Measurements from ENCODE around the gene AGO3. TPM values are rescaled to one million over a fixed set of nuclear protein-coding genes. Genes with fewer than 3 reads are reported as not detected.

Gene AGO3
- total and polyA plus RNA-seq, 2 of the 13 experiments (the other 11 are each of a cell fraction or from before 2014, with no cell fraction given) = 21.2 to 27.1 TPM

DNA sequence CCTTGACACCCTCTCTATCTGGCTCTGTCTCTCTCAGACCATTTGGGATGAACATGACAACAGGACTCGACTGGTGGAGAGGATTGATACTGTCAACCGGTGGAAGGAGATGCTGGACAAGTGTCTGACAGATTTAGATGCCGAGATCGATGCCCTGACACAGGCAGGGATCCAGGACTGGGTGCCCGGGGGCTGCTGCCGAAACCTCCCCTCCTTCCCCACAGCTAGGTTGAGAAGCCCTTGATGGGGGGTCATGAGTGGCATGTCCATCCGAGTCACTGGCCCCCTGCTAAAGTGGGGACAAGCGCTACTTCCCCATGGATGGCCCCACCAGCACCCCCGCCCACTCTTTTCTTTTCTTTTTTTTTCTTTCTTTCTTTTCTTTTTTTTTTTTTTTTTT lies 154.2 kb downstream of the AGO3 start:
- Histone ChIP-seq H3K27me3 (ENCODE audit: control insufficient read depth in 1 of 2, insufficient read depth in 2 of 2, low read length in 2 of 2) (peaks cover 0 to 2% of the 10 kb centered on the region in 2 experiments; a peak in 1 of 5 replicates), H3K4me3 (replicated peaks in 1 of 3; ENCODE audit: insufficient read depth in 1 of 3, low read depth in 2 of 3, low read length in 3 of 3) (no peak overlapping the region), H3K79me2 (ENCODE audit: insufficient read depth, low read length) (peaks cover 11% of the 10 kb centered on the region), H4K20me1 (ENCODE audit: insufficient read depth, low read length) (no peaks in the 10 kb centered on the region), H2AFZ (ENCODE audit: low read length) (no peak overlapping the region), H3K36me3 (replicated peaks in 1 of 2; ENCODE audit: control insufficient read depth in 1 of 2, insufficient read depth in 2 of 2, low read length in 2 of 2) (no peaks in the 10 kb centered on the region), H3K4me1 (ENCODE audit: insufficient read depth, low read length) (peaks cover 20% of the 10 kb centered on the region), H3K4me2 (ENCODE audit: low read depth, low read length) (no peak overlapping the region), H3K9ac (ENCODE audit: insufficient read depth, low read depth, low read length) (no peak overlapping the region), H3K27ac (ENCODE audit: extremely low read length, insufficient read depth, low read length) (no peak overlapping the region), H3K9me3 (ENCODE audit: low read length) (no peaks in the 10 kb centered on the region)
- BruUV-seq (replicated peaks) = no TSS peak
- FAIRE-seq = no peak
- DNase-seq (ENCODE audit: low spot score) = no peak
- ChIA-PET POLR2A (no interaction called here), CTCF (ENCODE audit: low intra/inter-chr PET ratio, low total read pairs) (no interaction called here)
- 81% methylated on average over 8 of the region's 9 CpGs for WGBS (ENCODE audit: low lambda C conversion rate)
- intact Hi-C loops (cut with micrococcal nuclease; ENCODE audit: unreplicated experiment) (no loop called here), in situ Hi-C loops (cut with HindIII; ENCODE audit: extremely low pct_ligation_motif_present, low pct_unique_long_range_greater_than_20kb) (no loop called here)
- no peak for ATAC-seq
- TF ChIP-seq TCF7 (IDR thresholded peaks at IDR 0.05; ENCODE audit: low read depth) = no peak
- no peak for TF ChIP-seq MAFF (IDR thresholded peaks at IDR 0.05; ENCODE audit: low read depth, low read length)
- TF ChIP-seq NPAS2 (CRISPR knock-in tag; IDR thresholded peaks at IDR 0.05; ENCODE audit: borderline replicate concordance) = no peak
- TF ChIP-seq, protein P1, sequence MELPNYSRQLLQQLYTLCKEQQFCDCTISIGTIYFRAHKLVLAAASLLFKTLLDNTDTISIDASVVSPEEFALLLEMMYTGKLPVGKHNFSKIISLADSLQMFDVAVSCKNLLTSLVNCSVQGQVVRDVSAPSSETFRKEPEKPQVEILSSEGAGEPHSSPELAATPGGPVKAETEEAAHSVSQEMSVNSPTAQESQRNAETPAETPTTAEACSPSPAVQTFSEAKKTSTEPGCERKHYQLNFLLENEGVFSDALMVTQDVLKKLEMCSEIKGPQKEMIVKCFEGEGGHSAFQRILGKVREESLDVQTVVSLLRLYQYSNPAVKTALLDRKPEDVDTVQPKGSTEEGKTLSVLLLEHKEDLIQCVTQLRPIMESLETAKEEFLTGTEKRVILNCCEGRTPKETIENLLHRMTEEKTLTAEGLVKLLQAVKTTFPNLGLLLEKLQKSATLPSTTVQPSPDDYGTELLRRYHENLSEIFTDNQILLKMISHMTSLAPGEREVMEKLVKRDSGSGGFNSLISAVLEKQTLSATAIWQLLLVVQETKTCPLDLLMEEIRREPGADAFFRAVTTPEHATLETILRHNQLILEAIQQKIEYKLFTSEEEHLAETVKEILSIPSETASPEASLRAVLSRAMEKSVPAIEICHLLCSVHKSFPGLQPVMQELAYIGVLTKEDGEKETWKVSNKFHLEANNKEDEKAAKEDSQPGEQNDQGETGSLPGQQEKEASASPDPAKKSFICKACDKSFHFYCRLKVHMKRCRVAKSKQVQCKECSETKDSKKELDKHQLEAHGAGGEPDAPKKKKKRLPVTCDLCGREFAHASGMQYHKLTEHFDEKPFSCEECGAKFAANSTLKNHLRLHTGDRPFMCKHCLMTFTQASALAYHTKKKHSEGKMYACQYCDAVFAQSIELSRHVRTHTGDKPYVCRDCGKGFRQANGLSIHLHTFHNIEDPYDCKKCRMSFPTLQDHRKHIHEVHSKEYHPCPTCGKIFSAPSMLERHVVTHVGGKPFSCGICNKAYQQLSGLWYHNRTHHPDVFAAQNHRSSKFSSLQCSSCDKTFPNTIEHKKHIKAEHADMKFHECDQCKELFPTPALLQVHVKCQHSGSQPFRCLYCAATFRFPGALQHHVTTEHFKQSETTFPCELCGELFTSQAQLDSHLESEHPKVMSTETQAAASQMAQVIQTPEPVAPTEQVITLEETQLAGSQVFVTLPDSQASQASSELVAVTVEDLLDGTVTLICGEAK (IDR thresholded peaks at IDR 0.05) = no peak
- TF ChIP-seq, protein P1 (CRISPR knock-in tag; IDR thresholded peaks at IDR 0.05) = no peak
- no peak for TF ChIP-seq PRPF4 (IDR thresholded peaks at IDR 0.05; ENCODE audit: low read depth, low read length, poor library complexity, severe bottlenecking)
- no peak for TF ChIP-seq HCFC1 (IDR thresholded peaks at IDR 0.05; ENCODE audit: low read depth, low read length)
- no peak for TF ChIP-seq ZNF777 (CRISPR knock-in tag; IDR thresholded peaks at IDR 0.05)
- TF ChIP-seq, protein P2, sequence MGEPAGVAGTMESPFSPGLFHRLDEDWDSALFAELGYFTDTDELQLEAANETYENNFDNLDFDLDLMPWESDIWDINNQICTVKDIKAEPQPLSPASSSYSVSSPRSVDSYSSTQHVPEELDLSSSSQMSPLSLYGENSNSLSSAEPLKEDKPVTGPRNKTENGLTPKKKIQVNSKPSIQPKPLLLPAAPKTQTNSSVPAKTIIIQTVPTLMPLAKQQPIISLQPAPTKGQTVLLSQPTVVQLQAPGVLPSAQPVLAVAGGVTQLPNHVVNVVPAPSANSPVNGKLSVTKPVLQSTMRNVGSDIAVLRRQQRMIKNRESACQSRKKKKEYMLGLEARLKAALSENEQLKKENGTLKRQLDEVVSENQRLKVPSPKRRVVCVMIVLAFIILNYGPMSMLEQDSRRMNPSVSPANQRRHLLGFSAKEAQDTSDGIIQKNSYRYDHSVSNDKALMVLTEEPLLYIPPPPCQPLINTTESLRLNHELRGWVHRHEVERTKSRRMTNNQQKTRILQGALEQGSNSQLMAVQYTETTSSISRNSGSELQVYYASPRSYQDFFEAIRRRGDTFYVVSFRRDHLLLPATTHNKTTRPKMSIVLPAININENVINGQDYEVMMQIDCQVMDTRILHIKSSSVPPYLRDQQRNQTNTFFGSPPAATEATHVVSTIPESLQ (CRISPR knock-in tag; conservative IDR thresholded peaks at IDR 0.05) = no peak
- TF ChIP-seq ZNF768 (CRISPR knock-in tag; IDR thresholded peaks at IDR 0.05) = no peak
- TF ChIP-seq ZNF232 (CRISPR knock-in tag; IDR thresholded peaks at IDR 0.05; ENCODE audit: borderline replicate concordance) = no peak
- no peak for TF ChIP-seq POLR2A (IDR thresholded peaks at IDR 0.05; ENCODE audit: insufficient read depth in 1 of 2, low read depth in 2 of 2, low read length in 2 of 2)
- TF ChIP-seq XBP1 (CRISPR knock-in tag; IDR thresholded peaks at IDR 0.05) = no peak
- TF ChIP-seq, protein P3, sequence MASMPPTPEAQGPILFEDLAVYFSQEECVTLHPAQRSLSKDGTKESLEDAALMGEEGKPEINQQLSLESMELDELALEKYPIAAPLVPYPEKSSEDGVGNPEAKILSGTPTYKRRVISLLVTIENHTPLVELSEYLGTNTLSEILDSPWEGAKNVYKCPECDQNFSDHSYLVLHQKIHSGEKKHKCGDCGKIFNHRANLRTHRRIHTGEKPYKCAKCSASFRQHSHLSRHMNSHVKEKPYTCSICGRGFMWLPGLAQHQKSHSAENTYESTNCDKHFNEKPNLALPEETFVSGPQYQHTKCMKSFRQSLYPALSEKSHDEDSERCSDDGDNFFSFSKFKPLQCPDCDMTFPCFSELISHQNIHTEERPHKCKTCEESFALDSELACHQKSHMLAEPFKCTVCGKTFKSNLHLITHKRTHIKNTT (CRISPR knock-in tag; IDR thresholded peaks at IDR 0.05) = no peak
- no peak for TF ChIP-seq TOE1 (CRISPR knock-in tag; IDR thresholded peaks at IDR 0.05)
